Subcutaneous adipose tissue (tissue), 4 donors: Measurements from ENCODE around the gene ELAVL4. TPM values are rescaled to one million over a fixed set of nuclear protein-coding genes. Genes with fewer than 3 reads are reported as not detected.

Source experiments
- total RNA-seq, 4 donors: library from RNA; depleted of rRNA; stranded (reverse); fragments of >200 nt; gene quantifications; one replicate each; pipeline ENCODE4 v1.1.0, GENCODE V29; 2016
- TF ChIP-seq, protein P1 (sequence below): fragments of 450-650 bp; IDR thresholded peaks from one replicate; pipeline ENCODE4 v1.5.1; 2016; ENCODE audit warnings: low read depth, mild to moderate bottlenecking, control low read depth, antibody characterized with exemption, moderate library complexity

ELAVL4 gene
- total RNA-seq, 4 donors from 2014 or later = 0.34 to 0.38 TPM; not detected in 2

GRCh38 chr1:50112193-50112592, 3.5 kb downstream of the ELAVL4 start:
- TF ChIP-seq, protein P1, sequence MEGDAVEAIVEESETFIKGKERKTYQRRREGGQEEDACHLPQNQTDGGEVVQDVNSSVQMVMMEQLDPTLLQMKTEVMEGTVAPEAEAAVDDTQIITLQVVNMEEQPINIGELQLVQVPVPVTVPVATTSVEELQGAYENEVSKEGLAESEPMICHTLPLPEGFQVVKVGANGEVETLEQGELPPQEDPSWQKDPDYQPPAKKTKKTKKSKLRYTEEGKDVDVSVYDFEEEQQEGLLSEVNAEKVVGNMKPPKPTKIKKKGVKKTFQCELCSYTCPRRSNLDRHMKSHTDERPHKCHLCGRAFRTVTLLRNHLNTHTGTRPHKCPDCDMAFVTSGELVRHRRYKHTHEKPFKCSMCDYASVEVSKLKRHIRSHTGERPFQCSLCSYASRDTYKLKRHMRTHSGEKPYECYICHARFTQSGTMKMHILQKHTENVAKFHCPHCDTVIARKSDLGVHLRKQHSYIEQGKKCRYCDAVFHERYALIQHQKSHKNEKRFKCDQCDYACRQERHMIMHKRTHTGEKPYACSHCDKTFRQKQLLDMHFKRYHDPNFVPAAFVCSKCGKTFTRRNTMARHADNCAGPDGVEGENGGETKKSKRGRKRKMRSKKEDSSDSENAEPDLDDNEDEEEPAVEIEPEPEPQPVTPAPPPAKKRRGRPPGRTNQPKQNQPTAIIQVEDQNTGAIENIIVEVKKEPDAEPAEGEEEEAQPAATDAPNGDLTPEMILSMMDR = no peak

- TF ChIP-seq, protein P1 = no peak
Measured at GRCh38 chr1:50123071-50123470, 14.4 kb downstream of the ELAVL4 start.

- TF ChIP-seq, protein P1 = no peak
Measured at GRCh38 chr1:50126927-50127715, 18.4 kb downstream of the ELAVL4 start.

DNA sequence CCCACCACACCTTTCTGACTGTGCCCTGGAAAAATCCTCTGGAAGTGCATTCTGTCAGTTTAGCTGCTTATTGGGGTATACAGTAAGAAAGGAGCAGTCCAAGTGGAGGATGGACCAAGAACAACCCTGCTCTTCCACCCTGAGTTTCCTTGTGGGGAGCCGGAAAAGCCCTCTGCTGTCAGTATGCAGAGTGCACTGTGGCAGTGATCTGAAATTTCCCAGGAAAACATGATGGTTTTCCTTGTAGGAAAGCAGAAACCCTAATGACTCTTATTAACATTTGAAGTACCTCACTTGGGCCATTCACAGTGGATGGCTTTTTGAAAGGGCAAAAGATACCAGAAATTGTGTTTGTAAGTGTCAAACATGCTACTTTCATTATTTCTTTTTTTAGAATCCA, 20.5 kb downstream of the ELAVL4 start:
- TF ChIP-seq, protein P1 = no peak

- TF ChIP-seq, protein P1 = no peak
Measured at GRCh38 chr1:50132347-50132894, 23.7 kb downstream of the ELAVL4 start.

DNA sequence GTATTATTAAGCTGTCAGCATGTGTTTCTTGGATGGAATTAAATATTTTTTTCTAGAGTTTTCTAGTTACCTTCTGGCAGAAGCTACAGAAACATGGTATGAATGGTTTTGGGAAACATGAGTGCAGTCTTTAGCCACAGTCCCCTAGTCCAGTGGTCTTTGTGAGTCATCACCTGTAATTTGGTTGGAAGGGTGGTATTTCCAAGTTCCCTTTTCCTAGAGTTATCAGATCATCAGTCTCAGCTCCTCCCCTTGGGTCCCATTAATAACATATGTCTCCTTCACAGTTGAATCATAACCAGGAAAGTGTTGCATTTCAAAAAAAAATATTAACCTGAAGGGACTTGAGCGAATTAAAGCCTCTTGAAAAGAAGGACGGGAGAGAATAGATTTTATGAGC, 27.0 kb downstream of the ELAVL4 start:
- TF ChIP-seq, protein P1 = no peak

GRCh38 chr1:50139339-50140181, 30.8 kb downstream of the ELAVL4 start:
- TF ChIP-seq, protein P1 = no peak
